HepG2 (cell line): ENCODE measurements around the gene SHOX.

Source experiments
- BCL6 ChIP-seq: IDR thresholded peaks from 2 replicates; pipeline ENCODE4 v1.6.1; 2016; ENCODE audit warnings: missing genetic modification reagents, missing compliant biosample characterization
- BHLHE40 ChIP-seq: IDR thresholded peaks from 2 replicates; pipeline ENCODE4 v1.6.1; 2011; ENCODE audit warnings: low read length, improper control_type of control experiment
- CEBPB ChIP-seq: IDR thresholded peaks from 2 replicates; pipeline ENCODE4 v1.6.1; 2011; ENCODE audit warnings: low read depth, low read length, improper control_type of control experiment, borderline replicate concordance
- ELF3 ChIP-seq: IDR thresholded peaks from 2 replicates; pipeline ENCODE4 v1.6.1; 2016; ENCODE audit warnings: missing genetic modification reagents, missing compliant biosample characterization
- HDAC6 ChIP-seq: fragments of 200-600 bp; sonication (generic); IDR thresholded peaks from 2 replicates; pipeline ENCODE4 v1.7.0; 2017; ENCODE audit warnings: mild to moderate bottlenecking, antibody characterized with exemption, low read length, low read depth
- POLR2AphosphoS5 ChIP-seq: IDR thresholded peaks from 2 replicates; pipeline ENCODE4 v1.6.1; 2012; ENCODE audit warnings: low read depth, low read length
- SMC3 ChIP-seq: IDR thresholded peaks from 2 replicates; pipeline ENCODE4 v1.6.1; 2011; ENCODE audit warnings: low read length, improper control_type of control experiment
- SP4 ChIP-seq: sonication (generic); formaldehyde crosslinking; IDR thresholded peaks from 2 replicates; pipeline ENCODE4 v1.8.1; 2023; ENCODE audit warnings: mild to moderate bottlenecking, missing genetic modification reagents

GRCh38 chrX:661154-661553 is 30.6 kb downstream of the SHOX start:
- TF ChIP-seq ELF3 (CRISPR knock-in tag) (no peak), SP4 (CRISPR knock-in tag) (no peak), CEBPB (no peak), HDAC6 (no peak), SMC3 (no peak), POLR2AphosphoS5 (no peak), BCL6 (CRISPR knock-in tag) (no peak), BHLHE40 (no peak)
